ENCODE measurements around the gene RFT1.

GRCh38 chr3:53155760-53156159 lies 25.5 kb upstream of the RFT1 start:
- TF ChIP-seq CTCF (IDR thresholded peaks at IDR 0.05) (no peak), POLR2A (IDR thresholded peaks at IDR 0.05) (no peak)

Data from uterus (tissue), 2 donors.